A549 (cell line): ENCODE results near the gene ADPRS.

Source experiments
- CTCF ChIP-seq: fragments of >200 bp; sonication (Bioruptor Twin); formaldehyde crosslinking; IDR thresholded peaks from 3 replicates; pipeline ENCODE4 v1.5.1; 2016
- HES2 ChIP-seq: fragments of >200 bp; sonication (Bioruptor Twin); formaldehyde crosslinking; IDR thresholded peaks from 2 replicates; pipeline ENCODE4 v1.6.1; 2016
- JUN ChIP-seq, 2 experiments: fragments of >200 bp; sonication (Bioruptor Twin); formaldehyde crosslinking; IDR thresholded peaks; 2 replicates in 1 of 2; 3 replicates in 1 of 2; pipeline ENCODE4 v1.6.1; 2016 to 2017
- NFE2L2 ChIP-seq: fragments of 150-350 bp; conservative IDR thresholded peaks from 2 replicates; pipeline ENCODE4 v1.6.1; 2014; ENCODE audit warnings: low read length
- POLR2A ChIP-seq: IDR thresholded peaks from 2 replicates; pipeline ENCODE4 v1.6.1; 2012; ENCODE audit warnings: mild to moderate bottlenecking, low read length
- RCOR1 ChIP-seq: fragments of 150-350 bp; IDR thresholded peaks from 2 replicates; pipeline ENCODE4 v1.6.1; 2014; ENCODE audit warnings: antibody characterized with exemption, low read length, low read depth
- RFX5 ChIP-seq: fragments of 450-650 bp; IDR thresholded peaks from 2 replicates; pipeline ENCODE4 v1.7.1; 2014; ENCODE audit warnings: antibody characterized with exemption, mild to moderate bottlenecking, moderate library complexity
- SMC3 ChIP-seq: fragments of >200 bp; sonication (Bioruptor Twin); formaldehyde crosslinking; IDR thresholded peaks from 3 replicates; pipeline ENCODE4 v1.6.1; 2018; ENCODE audit warnings: inconsistent platforms
- TF ChIP-seq, protein P1 (sequence below): fragments of 200-600 bp; sonication (generic); IDR thresholded peaks from 2 replicates; pipeline ENCODE4 v1.6.1; 2016; ENCODE audit warnings: antibody characterized with exemption, mild to moderate bottlenecking, moderate library complexity

GRCh38 chr1:36135330-36135667, 46.6 kb downstream of the ADPRS start:
- TF ChIP-seq POLR2A (no peak), CTCF (no peak), JUN (IDR thresholded peaks at IDR 0.05) (no peak), HES2 (no peak), NFE2L2 (no peak), SMC3 (no peak), RCOR1 (no peak), RFX5 (no peak)
- TF ChIP-seq, protein P1, sequence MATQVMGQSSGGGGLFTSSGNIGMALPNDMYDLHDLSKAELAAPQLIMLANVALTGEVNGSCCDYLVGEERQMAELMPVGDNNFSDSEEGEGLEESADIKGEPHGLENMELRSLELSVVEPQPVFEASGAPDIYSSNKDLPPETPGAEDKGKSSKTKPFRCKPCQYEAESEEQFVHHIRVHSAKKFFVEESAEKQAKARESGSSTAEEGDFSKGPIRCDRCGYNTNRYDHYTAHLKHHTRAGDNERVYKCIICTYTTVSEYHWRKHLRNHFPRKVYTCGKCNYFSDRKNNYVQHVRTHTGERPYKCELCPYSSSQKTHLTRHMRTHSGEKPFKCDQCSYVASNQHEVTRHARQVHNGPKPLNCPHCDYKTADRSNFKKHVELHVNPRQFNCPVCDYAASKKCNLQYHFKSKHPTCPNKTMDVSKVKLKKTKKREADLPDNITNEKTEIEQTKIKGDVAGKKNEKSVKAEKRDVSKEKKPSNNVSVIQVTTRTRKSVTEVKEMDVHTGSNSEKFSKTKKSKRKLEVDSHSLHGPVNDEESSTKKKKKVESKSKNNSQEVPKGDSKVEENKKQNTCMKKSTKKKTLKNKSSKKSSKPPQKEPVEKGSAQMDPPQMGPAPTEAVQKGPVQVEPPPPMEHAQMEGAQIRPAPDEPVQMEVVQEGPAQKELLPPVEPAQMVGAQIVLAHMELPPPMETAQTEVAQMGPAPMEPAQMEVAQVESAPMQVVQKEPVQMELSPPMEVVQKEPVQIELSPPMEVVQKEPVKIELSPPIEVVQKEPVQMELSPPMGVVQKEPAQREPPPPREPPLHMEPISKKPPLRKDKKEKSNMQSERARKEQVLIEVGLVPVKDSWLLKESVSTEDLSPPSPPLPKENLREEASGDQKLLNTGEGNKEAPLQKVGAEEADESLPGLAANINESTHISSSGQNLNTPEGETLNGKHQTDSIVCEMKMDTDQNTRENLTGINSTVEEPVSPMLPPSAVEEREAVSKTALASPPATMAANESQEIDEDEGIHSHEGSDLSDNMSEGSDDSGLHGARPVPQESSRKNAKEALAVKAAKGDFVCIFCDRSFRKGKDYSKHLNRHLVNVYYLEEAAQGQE = no peak
